Mononuclear cell (primary cell): ENCODE data around the gene HSPB9. TPM values are rescaled to one million over a fixed set of nuclear protein-coding genes. Genes with fewer than 3 reads are reported as not detected.

Source experiments
- H3K27me3 ChIP-seq: 2 replicates; pipeline ENCODE4 v1.6.0; 2011; ENCODE audit warnings: low read length, control low read depth; ENCODE audit not compliant: insufficient read depth
- H3K4me1 ChIP-seq: 2 replicates; pipeline ENCODE4 v1.5.1; 2011; ENCODE audit warnings: mild to moderate bottlenecking, low read length, control low read depth; ENCODE audit not compliant: insufficient read depth
- H3K4me3 ChIP-seq: 2 replicates; pipeline ENCODE4 v1.5.1; 2011; ENCODE audit warnings: mild to moderate bottlenecking, low read length, moderate library complexity
- H3K9me3 ChIP-seq: 2 replicates; pipeline ENCODE4 v1.5.1; 2011; ENCODE audit warnings: low read depth, mild to moderate bottlenecking, control low read depth, low read length
- total RNA-seq: library from RNA; depleted of rRNA; stranded (reverse); fragments of >200 nt; gene quantifications from one replicate; pipeline ENCODE4 v1.2.3, GENCODE V29; 2012

The HSPB9 gene
- total RNA-seq, 1 donor: not detected

DNA sequence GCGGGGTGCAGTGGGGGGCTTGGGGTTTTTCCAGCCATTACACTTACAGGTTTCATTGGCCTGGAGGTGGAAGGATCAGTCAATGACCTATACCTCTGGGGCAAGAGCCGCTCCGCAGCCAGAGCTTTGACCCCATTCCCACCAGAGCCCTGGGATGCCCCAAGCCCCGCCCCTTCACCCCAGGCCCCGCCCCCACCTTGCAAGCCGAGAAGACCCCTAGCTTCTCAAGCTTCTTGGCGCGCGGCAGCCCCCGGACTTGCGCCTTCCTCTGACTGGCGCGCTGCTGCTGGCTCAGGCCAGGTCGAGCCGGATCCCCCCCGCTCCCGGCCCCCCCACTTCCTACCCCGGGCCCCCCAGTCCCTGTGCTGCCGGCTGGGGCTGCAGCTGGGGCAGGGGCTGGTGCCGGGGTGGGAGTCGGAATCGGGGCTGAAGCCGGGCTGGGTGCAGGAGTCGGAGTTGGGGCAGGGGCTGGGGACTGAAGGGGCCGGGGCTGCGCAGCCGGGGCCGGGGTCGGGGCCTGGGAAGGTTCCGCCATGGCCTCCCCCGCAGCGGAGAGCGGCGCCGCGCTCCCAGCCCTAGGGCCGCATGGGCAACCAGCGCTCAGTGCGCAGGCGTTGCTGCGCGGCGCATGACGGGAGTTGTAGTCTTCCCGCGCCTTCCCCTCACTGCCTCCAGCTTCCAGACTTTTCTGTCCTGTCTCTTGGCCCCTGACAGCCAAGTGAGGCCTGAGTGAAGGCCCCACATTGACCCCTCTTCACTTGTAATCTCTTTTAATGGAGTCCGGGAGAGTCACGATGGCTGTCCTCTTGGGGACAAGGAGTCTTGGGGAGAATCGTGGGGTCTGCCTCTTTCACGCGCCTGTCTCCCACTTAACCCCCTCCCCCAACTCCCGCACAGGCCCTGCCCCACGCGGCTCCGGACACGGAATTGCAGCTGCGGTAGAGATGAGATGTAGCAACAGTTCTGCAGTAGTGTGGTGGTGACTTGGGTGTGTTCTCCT lies 1.5 kb upstream of the HSPB9 start, which contains the start of gene KAT2A:
KAT2A (minus strand) TSS at position 598 of the 1,000 bp plus-strand sequence; CDS start at position 535, 63 bp downstream.
- H3K4me1 ChIP-seq: peaks cover 22% of the 10 kb centered on the region
- peak within 1 kb of the TSS; percentile 18 for H3K4me3 ChIP-seq
- no peaks in the 10 kb centered on the region for H3K27me3 ChIP-seq
- no peaks in the 10 kb centered on the region for H3K9me3 ChIP-seq

- no peak overlapping the region for H3K4me3 ChIP-seq
- peaks cover 16% of the 10 kb centered on the region for H3K4me1 ChIP-seq
- H3K9me3 ChIP-seq: no peaks in the 10 kb centered on the region
- no peaks in the 10 kb centered on the region for H3K27me3 ChIP-seq
These were observed 1.7 kb downstream of the HSPB9 start for GRCh38 chr17:42124256-42124655.

- Histone ChIP-seq H3K4me3 (no peak overlapping the region), H3K27me3 (no peaks in the 10 kb centered on the region), H3K9me3 (no peaks in the 10 kb centered on the region), H3K4me1 (peaks cover 10% of the 10 kb centered on the region)
These were observed 3.0 kb downstream of the HSPB9 start for GRCh38 chr17:42125565-42125964.

GRCh38 chr17:42126836-42127235 lies 4.2 kb downstream of the HSPB9 start:
- Histone ChIP-seq H3K9me3 (no peaks in the 10 kb centered on the region), H3K27me3 (no peaks in the 10 kb centered on the region), H3K4me1 (peaks cover 16% of the 10 kb centered on the region), H3K4me3 (no peak overlapping the region)

DNA sequence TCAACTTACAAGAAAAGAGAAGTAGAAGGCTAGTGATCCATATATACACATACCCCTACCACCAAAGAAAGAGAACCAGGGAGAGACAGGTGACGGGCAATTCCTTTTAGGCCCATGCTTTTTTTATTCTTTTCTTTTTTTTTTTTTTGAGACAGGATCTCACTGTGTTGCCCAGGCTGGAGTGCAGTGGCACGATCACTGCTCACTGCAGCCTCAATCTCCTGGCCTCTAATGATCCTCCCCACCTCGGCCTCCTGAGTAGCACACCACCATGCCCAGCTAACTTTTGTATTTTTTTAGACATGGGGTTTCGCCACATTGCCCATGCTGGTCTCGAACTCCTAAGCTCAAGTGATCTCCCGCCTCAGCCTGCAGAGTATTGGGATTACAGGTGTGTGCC lies 4.8 kb downstream of the HSPB9 start:
- H3K4me1 ChIP-seq: peaks cover 22% of the 10 kb centered on the region
- no peaks in the 10 kb centered on the region for H3K9me3 ChIP-seq
- H3K27me3 ChIP-seq: no peaks in the 10 kb centered on the region
- H3K4me3 ChIP-seq: no peak overlapping the region

GRCh38 chr17:42129109-42129837 lies 6.7 kb downstream of the HSPB9 start:
- no peak overlapping the region for H3K4me3 ChIP-seq
- no peaks in the 10 kb centered on the region for H3K27me3 ChIP-seq
- H3K4me1 ChIP-seq: peaks cover 40% of the 10 kb centered on the region
- no peaks in the 10 kb centered on the region for H3K9me3 ChIP-seq

DNA sequence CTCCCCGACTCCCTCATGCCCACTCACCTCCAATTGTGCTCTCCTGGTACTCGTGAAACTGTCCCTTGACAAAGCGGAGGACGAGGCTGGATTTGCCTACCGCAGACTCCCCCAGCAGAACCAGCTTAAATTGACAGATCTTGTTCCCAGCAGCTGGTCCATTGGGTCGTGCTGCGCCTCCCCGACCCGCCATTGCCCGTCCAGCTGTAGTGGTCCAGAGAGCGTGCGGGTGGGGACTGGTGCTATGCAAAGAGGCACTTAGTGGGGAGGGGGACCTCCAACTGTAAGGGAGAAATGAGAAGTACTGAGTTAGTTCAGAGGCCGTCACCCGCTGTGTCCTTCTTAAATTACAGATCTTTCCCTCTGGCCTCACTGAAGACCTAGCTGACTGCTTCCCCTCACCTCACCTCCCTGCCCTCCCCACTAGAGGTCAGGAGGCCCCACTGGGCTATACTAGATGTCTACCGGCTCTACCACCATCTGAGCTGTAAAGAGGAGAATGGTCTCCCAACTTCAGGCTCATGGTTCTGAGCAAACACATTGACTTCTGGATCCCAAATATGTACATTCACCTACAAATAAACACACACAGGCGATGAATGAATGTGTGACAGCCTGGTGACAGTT lies 7.8 kb downstream of the HSPB9 start:
- Histone ChIP-seq H3K4me3 (no peak overlapping the region), H3K4me1 (peaks cover 52% of the 10 kb centered on the region), H3K27me3 (no peaks in the 10 kb centered on the region), H3K9me3 (no peaks in the 10 kb centered on the region)

DNA sequence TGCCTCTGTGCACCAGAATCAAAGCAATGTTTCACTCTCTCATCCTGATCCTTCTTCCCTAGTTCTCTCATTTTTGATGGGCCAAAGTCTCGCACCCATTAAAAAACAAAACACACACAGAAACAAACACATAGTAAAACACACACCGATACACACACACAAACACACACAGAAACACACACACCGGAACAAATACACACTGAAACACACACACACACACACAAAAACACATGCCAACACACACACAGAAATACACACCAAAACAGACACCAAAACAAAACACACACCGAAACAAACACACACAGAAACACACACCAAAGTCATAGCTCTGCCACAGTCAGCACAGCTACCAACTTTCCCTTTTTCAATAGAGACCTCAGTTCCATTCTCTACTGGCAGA lies 8.6 kb downstream of the HSPB9 start:
- no peaks in the 10 kb centered on the region for H3K9me3 ChIP-seq
- no peaks in the 10 kb centered on the region for H3K27me3 ChIP-seq
- no peak overlapping the region for H3K4me3 ChIP-seq
- H3K4me1 ChIP-seq: peaks cover 60% of the 10 kb centered on the region

DNA sequence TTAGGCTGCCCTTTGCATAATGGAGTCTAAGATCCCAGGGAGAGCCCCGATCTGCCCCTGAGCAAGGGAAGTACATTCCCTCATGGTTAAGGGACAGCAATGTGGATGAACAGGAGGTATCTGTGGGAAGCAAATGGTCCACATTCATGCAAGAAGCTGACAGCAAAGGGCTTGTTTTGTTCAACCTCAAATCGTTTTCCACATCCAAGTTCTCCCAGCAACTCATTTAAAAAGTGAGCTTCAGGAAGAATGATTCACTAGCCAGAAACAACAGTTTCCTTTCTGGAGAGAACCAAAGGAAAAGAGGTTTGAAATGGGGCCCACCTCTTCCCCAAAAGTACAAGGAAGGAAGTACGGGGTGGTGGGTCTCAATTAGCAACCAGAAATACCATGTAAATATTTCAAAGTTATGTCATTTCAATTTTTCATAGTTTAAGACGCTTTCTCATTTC lies 9.4 kb downstream of the HSPB9 start:
- no peak overlapping the region for H3K4me3 ChIP-seq
- H3K4me1 ChIP-seq: peaks cover 67% of the 10 kb centered on the region
- H3K9me3 ChIP-seq: no peaks in the 10 kb centered on the region
- H3K27me3 ChIP-seq: no peaks in the 10 kb centered on the region

DNA sequence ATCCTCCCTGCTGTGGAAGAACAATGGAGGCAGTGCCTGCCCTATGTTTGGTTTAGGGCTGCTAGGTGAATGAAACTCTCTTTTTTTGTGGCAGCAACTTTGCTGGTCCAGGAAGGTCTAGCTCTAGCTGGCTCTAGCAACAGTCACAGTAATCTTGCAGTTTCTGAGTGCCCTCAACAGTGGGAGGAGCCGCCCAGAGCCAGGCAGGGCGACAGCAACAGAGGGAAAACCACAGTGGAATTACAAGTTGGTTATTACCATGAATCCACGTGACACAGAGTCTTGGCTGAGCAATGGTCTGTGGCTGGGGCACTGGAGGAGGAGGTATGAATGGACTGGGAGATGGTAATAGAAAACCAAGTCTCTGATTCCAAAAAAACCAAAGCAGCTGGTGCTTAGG lies 10.3 kb downstream of the HSPB9 start:
- no peak overlapping the region for H3K4me3 ChIP-seq
- H3K9me3 ChIP-seq: no peaks in the 10 kb centered on the region
- no peaks in the 10 kb centered on the region for H3K27me3 ChIP-seq
- H3K4me1 ChIP-seq: peaks cover 67% of the 10 kb centered on the region

- Histone ChIP-seq H3K27me3 (no peaks in the 10 kb centered on the region), H3K9me3 (no peaks in the 10 kb centered on the region), H3K4me3 (no peak overlapping the region), H3K4me1 (peaks cover 73% of the 10 kb centered on the region)
These were observed 10.9 kb downstream of the HSPB9 start for GRCh38 chr17:42133461-42134041.

GRCh38 chr17:42135151-42135550 lies 12.5 kb downstream of the HSPB9 start:
- Histone ChIP-seq H3K4me1 (peaks cover 80% of the 10 kb centered on the region), H3K27me3 (no peaks in the 10 kb centered on the region), H3K9me3 (no peaks in the 10 kb centered on the region), H3K4me3 (no peak overlapping the region)

GRCh38 chr17:42135664-42136653 lies 13.4 kb downstream of the HSPB9 start:
- Histone ChIP-seq H3K4me1 (peaks cover 75% of the 10 kb centered on the region), H3K27me3 (no peaks in the 10 kb centered on the region), H3K4me3 (no peak overlapping the region), H3K9me3 (no peaks in the 10 kb centered on the region)

DNA sequence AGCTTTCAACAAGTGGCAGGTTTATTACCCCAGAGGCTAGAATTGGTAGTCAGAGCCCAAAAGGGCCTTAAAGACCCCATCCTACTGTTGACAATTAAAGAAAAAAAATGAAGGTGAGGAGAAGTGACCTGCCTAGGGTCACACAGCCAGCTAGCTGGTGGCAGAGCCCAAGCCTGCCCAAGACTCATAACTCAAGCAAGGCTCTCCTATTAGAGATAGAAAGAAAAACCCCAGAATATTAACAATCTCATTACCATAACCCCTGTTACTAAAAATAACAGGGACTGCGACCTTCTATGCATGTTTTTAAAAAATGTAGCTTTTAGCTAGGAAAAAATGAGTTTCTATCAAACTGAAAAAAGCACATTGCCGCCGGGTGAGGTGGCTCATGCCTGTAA lies 14.0 kb downstream of the HSPB9 start:
- Histone ChIP-seq H3K9me3 (no peaks in the 10 kb centered on the region), H3K27me3 (no peaks in the 10 kb centered on the region), H3K4me3 (no peak overlapping the region), H3K4me1 (peaks cover 75% of the 10 kb centered on the region)
